ENCODE results near the gene SLC22A2. TPM values are rescaled to one million over a fixed set of nuclear protein-coding genes. Genes with fewer than 3 reads are reported as not detected.

The SLC22A2 gene
- total and polyA plus RNA-seq, 4 donors, result not detected

- WGBS, result 27% methylated on average over 4 of the region's 4 CpGs
- Histone ChIP-seq H3K27ac (ENCODE audit: low read depth in 1 of 2, low read length in 2 of 2) (peak overlapping the region; percentile 61 to 80), H3K36me3 (ENCODE audit: control insufficient read depth in 4 of 4, insufficient read depth in 3 of 4, low read depth in 1 of 4, low read length in 3 of 4) (no peaks in the 10 kb centered on the region), H3K4me3 (ENCODE audit: low read depth in 1 of 3, low read length in 3 of 3) (peak overlapping the region in 2 of 3 donors; percentile 4 to 15), H3K9me3 (ENCODE audit: control insufficient read depth in 4 of 4, low read length in 3 of 4) (no peaks in the 10 kb centered on the region), H3K4me1 (ENCODE audit: control insufficient read depth in 4 of 4, insufficient read depth in 4 of 4, low read length in 3 of 4) (peaks cover 0 to 17% (median 13%) of the 10 kb centered on the region in 4 donors), H3K27me3 (ENCODE audit: control insufficient read depth in 4 of 4, insufficient read depth in 4 of 4, low read length in 3 of 4) (no peaks in the 10 kb centered on the region), H3K9ac (ENCODE audit: low read depth in 1 of 2, low read length in 2 of 2) (no peak overlapping the region)
- TF ChIP-seq RAD21 (IDR thresholded peaks at IDR 0.05), result peak in 1 of 2 donors; percentile 18
- peak in 1 of 2 donors; percentile 79 for TF ChIP-seq RXRA (IDR thresholded peaks at IDR 0.05)
- no peak for TF ChIP-seq CTCF (IDR thresholded peaks at IDR 0.05; ENCODE audit: low read depth, low read length, missing input control)
- no peak for TF ChIP-seq TAF1 (conservative IDR thresholded peaks at IDR 0.05)
- no peak for TF ChIP-seq ATF3 (IDR thresholded peaks at IDR 0.05)
- TF ChIP-seq FOXA2 (IDR thresholded peaks at IDR 0.05), result peak; percentile 28
- TF ChIP-seq HNF4A (conservative IDR thresholded peaks at IDR 0.05), result peak in 1 of 2 donors; percentile 66
- TF ChIP-seq GABPA (IDR thresholded peaks at IDR 0.05 in 1 of 2, conservative IDR thresholded peaks at IDR 0.05 in 1 of 2), result no peak
- peak; percentile 64 for TF ChIP-seq SP1 (IDR thresholded peaks at IDR 0.05)
- TF ChIP-seq, protein P1, sequence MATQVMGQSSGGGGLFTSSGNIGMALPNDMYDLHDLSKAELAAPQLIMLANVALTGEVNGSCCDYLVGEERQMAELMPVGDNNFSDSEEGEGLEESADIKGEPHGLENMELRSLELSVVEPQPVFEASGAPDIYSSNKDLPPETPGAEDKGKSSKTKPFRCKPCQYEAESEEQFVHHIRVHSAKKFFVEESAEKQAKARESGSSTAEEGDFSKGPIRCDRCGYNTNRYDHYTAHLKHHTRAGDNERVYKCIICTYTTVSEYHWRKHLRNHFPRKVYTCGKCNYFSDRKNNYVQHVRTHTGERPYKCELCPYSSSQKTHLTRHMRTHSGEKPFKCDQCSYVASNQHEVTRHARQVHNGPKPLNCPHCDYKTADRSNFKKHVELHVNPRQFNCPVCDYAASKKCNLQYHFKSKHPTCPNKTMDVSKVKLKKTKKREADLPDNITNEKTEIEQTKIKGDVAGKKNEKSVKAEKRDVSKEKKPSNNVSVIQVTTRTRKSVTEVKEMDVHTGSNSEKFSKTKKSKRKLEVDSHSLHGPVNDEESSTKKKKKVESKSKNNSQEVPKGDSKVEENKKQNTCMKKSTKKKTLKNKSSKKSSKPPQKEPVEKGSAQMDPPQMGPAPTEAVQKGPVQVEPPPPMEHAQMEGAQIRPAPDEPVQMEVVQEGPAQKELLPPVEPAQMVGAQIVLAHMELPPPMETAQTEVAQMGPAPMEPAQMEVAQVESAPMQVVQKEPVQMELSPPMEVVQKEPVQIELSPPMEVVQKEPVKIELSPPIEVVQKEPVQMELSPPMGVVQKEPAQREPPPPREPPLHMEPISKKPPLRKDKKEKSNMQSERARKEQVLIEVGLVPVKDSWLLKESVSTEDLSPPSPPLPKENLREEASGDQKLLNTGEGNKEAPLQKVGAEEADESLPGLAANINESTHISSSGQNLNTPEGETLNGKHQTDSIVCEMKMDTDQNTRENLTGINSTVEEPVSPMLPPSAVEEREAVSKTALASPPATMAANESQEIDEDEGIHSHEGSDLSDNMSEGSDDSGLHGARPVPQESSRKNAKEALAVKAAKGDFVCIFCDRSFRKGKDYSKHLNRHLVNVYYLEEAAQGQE (IDR thresholded peaks at IDR 0.05), result no peak
- no peak for DNase-seq (ENCODE audit: low spot score)
Measured at GRCh38 chr6:160274871-160275510, 16.4 kb upstream of the SLC22A2 start.

DNA sequence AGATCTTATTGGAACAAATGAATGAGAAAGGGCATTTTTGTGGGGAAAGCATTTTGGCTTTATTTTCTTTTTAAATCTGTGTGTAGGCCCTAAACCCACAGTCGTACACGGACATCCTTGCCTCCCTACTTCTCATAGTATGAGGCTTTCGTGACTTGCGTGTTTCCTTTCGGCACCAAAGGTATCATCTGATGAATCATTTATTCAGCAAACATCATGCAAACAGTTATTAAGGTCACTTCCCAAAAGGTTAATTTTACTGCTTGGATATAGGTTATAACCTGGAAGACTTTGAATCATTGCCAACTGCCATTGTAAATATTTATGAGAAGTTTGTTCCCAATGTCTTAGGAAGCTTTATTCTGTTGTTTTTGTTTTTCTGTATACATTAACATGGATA is 15.1 kb upstream of the SLC22A2 start:
- Histone ChIP-seq H3K27me3 (ENCODE audit: control insufficient read depth in 4 of 4, insufficient read depth in 4 of 4, low read length in 3 of 4) (no peaks in the 10 kb centered on the region), H3K9me3 (ENCODE audit: control insufficient read depth in 4 of 4, low read length in 3 of 4) (no peaks in the 10 kb centered on the region), H3K4me3 (ENCODE audit: low read depth in 1 of 3, low read length in 3 of 3) (no peak overlapping the region), H3K4me1 (ENCODE audit: control insufficient read depth in 4 of 4, insufficient read depth in 4 of 4, low read length in 3 of 4) (peaks cover 0 to 17% (median 13%) of the 10 kb centered on the region in 4 donors), H3K36me3 (ENCODE audit: control insufficient read depth in 4 of 4, insufficient read depth in 3 of 4, low read depth in 1 of 4, low read length in 3 of 4) (no peaks in the 10 kb centered on the region), H3K27ac (ENCODE audit: low read depth in 1 of 2, low read length in 2 of 2) (no peak overlapping the region), H3K9ac (ENCODE audit: low read depth in 1 of 2, low read length in 2 of 2) (no peak overlapping the region)
- no peak for DNase-seq (ENCODE audit: low spot score)
- WGBS, result 92% methylated on average over 5 of the region's 5 CpGs
- TF ChIP-seq RAD21 (IDR thresholded peaks at IDR 0.05) (no peak), JUND (IDR thresholded peaks at IDR 0.05) (no peak), EGR1 (IDR thresholded peaks at IDR 0.05; ENCODE audit: low read depth in 2 of 2) (no peak), CTCF (IDR thresholded peaks at IDR 0.05; ENCODE audit: low read depth, low read length, missing input control) (no peak), RXRA (IDR thresholded peaks at IDR 0.05) (no peak), SP1 (IDR thresholded peaks at IDR 0.05) (no peak), TAF1 (conservative IDR thresholded peaks at IDR 0.05) (no peak), ZBTB33 (IDR thresholded peaks at IDR 0.05) (no peak), FOXA2 (IDR thresholded peaks at IDR 0.05) (no peak), HNF4A (conservative IDR thresholded peaks at IDR 0.05) (no peak), ATF3 (IDR thresholded peaks at IDR 0.05) (no peak), NR2F2 (IDR thresholded peaks at IDR 0.05) (no peak)
- TF ChIP-seq, protein P1 (IDR thresholded peaks at IDR 0.05), result no peak
- TF ChIP-seq, protein P2, sequence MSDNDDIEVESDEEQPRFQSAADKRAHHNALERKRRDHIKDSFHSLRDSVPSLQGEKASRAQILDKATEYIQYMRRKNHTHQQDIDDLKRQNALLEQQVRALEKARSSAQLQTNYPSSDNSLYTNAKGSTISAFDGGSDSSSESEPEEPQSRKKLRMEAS (IDR thresholded peaks at IDR 0.05), result no peak

All from liver (tissue), 9 donors.